ENCODE data around the gene SALL4. TPM values are rescaled to one million over a fixed set of nuclear protein-coding genes. Genes with fewer than 3 reads are reported as not detected.

Gene SALL4
- total and polyA plus RNA-seq, 2 experiments from 2014 or later, result 122 to 227 TPM

DNA sequence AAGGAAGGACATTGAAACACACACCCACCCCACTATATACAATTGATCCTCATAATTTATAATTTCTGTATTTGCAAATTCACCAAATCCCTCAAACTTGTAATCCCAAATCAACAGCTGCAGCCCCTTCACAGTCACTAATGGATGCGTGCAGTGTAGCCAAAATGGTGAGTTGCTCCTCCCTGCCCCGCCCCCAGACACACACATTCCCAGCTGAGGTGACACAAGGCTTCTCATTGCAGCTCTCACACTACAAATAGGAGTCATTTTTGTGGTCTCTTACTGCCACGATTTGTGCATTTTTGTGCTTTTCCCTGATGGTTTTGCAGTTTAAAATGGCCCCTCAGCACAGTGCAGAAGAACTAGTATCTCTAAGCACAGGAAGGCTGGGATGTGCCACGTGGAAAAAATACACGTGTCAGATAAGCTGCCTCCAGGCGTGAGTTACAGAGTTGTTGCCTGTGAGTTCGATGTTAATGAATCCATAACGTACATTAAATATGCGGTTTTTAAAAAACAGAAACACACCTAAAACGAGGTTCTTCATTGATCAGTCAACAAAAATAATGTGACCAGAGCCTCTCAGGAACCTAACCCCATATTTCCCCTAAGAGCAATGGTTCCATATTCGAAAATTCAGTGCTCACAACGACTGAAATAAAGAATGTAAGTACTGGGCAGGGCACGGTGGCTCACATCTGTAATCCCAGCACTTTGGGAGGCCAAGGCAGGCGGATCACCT, 42.4 kb downstream of the SALL4 start:
- Histone ChIP-seq H3K27me3 (ENCODE audit: insufficient read depth) (no peaks in the 10 kb centered on the region), H3K27ac (ENCODE audit: low read depth) (no peak overlapping the region), H3F3A (replicated peaks; ENCODE audit: low read depth) (no peaks in the 10 kb centered on the region), H3K36me3 (ENCODE audit: insufficient read depth) (no peaks in the 10 kb centered on the region), H3K9me2 (ENCODE audit: insufficient read depth) (no peaks in the 10 kb centered on the region), H2AFZ (no peak overlapping the region), H3K4me1 (ENCODE audit: insufficient read depth) (no peaks in the 10 kb centered on the region), H3K79me2 (replicated peaks; ENCODE audit: insufficient read depth) (no peaks in the 10 kb centered on the region), H3K4me2 (no peak overlapping the region), H3K4me3 (no peak overlapping the region), H4K20me1 (replicated peaks; ENCODE audit: insufficient read depth) (no peaks in the 10 kb centered on the region)
- Mint-ChIP-seq H3K27ac (no peak overlapping the region), H3K4me3 (no peak overlapping the region), H3K27me3 (ENCODE audit: insufficient read depth, low read depth, poor library complexity) (peaks cover 10% of the 10 kb centered on the region), H3K9me3 (peaks cover 5% of the 10 kb centered on the region; the same call in 1 of the 3 replicates), H3K4me1 (peaks cover 9% of the 10 kb centered on the region), H3K36me3 (ENCODE audit: low read depth) (peaks cover 13% of the 10 kb centered on the region; the same call in 2 of the 3 replicates)
- no peak for TF ChIP-seq ZNF114 (CRISPR knock-in tag; IDR thresholded peaks at IDR 0.05)
- TF ChIP-seq, protein P1, sequence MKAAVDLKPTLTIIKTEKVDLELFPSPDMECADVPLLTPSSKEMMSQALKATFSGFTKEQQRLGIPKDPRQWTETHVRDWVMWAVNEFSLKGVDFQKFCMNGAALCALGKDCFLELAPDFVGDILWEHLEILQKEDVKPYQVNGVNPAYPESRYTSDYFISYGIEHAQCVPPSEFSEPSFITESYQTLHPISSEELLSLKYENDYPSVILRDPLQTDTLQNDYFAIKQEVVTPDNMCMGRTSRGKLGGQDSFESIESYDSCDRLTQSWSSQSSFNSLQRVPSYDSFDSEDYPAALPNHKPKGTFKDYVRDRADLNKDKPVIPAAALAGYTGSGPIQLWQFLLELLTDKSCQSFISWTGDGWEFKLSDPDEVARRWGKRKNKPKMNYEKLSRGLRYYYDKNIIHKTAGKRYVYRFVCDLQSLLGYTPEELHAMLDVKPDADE (IDR thresholded peaks at IDR 0.05), result no peak
- TF ChIP-seq STAT1 (IDR thresholded peaks at IDR 0.05; ENCODE audit: unreplicated experiment), result no peak
- TF ChIP-seq JUNB (IDR thresholded peaks at IDR 0.05; ENCODE audit: unreplicated experiment), result no peak
- TF ChIP-seq EZH2phosphoT487 (IDR thresholded peaks at IDR 0.05; ENCODE audit: unreplicated experiment), result no peak
- TF ChIP-seq, protein P2, sequence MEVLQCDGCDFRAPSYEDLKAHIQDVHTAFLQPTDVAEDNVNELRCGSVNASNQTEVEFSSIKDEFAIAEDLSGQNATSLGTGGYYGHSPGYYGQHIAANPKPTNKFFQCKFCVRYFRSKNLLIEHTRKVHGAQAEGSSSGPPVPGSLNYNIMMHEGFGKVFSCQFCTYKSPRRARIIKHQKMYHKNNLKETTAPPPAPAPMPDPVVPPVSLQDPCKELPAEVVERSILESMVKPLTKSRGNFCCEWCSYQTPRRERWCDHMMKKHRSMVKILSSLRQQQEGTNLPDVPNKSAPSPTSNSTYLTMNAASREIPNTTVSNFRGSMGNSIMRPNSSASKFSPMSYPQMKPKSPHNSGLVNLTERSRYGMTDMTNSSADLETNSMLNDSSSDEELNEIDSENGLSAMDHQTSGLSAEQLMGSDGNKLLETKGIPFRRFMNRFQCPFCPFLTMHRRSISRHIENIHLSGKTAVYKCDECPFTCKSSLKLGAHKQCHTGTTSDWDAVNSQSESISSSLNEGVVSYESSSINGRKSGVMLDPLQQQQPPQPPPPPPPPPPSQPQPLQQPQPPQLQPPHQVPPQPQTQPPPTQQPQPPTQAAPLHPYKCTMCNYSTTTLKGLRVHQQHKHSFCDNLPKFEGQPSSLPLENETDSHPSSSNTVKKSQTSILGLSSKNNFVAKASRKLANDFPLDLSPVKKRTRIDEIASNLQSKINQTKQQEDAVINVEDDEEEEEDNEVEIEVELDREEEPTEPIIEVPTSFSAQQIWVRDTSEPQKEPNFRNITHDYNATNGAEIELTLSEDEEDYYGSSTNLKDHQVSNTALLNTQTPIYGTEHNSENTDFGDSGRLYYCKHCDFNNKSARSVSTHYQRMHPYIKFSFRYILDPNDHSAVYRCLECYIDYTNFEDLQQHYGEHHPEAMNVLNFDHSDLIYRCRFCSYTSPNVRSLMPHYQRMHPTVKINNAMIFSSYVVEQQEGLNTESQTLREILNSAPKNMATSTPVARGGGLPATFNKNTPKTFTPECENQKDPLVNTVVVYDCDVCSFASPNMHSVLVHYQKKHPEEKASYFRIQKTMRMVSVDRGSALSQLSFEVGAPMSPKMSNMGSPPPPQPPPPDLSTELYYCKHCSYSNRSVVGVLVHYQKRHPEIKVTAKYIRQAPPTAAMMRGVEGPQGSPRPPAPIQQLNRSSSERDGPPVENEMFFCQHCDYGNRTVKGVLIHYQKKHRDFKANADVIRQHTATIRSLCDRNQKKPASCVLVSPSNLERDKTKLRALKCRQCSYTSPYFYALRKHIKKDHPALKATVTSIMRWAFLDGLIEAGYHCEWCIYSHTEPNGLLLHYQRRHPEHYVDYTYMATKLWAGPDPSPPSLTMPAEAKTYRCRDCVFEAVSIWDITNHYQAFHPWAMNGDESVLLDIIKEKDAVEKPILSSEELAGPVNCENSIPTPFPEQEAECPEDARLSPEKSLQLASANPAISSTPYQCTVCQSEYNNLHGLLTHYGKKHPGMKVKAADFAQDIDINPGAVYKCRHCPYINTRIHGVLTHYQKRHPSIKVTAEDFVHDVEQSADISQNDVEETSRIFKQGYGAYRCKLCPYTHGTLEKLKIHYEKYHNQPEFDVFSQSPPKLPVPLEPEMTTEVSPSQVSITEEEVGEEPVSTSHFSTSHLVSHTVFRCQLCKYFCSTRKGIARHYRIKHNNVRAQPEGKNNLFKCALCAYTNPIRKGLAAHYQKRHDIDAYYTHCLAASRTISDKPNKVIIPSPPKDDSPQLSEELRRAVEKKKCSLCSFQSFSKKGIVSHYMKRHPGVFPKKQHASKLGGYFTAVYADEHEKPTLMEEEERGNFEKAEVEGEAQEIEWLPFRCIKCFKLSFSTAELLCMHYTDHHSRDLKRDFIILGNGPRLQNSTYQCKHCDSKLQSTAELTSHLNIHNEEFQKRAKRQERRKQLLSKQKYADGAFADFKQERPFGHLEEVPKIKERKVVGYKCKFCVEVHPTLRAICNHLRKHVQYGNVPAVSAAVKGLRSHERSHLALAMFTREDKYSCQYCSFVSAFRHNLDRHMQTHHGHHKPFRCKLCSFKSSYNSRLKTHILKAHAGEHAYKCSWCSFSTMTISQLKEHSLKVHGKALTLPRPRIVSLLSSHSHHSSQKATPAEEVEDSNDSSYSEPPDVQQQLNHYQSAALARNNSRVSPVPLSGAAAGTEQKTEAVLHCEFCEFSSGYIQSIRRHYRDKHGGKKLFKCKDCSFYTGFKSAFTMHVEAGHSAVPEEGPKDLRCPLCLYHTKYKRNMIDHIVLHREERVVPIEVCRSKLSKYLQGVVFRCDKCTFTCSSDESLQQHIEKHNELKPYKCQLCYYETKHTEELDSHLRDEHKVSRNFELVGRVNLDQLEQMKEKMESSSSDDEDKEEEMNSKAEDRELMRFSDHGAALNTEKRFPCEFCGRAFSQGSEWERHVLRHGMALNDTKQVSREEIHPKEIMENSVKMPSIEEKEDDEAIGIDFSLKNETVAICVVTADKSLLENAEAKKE (CRISPR knock-in tag; IDR thresholded peaks at IDR 0.05), result no peak
- TF ChIP-seq EZH2 (IDR thresholded peaks at IDR 0.05; ENCODE audit: low read depth, unreplicated experiment), result no peak
- TF ChIP-seq, protein P3, sequence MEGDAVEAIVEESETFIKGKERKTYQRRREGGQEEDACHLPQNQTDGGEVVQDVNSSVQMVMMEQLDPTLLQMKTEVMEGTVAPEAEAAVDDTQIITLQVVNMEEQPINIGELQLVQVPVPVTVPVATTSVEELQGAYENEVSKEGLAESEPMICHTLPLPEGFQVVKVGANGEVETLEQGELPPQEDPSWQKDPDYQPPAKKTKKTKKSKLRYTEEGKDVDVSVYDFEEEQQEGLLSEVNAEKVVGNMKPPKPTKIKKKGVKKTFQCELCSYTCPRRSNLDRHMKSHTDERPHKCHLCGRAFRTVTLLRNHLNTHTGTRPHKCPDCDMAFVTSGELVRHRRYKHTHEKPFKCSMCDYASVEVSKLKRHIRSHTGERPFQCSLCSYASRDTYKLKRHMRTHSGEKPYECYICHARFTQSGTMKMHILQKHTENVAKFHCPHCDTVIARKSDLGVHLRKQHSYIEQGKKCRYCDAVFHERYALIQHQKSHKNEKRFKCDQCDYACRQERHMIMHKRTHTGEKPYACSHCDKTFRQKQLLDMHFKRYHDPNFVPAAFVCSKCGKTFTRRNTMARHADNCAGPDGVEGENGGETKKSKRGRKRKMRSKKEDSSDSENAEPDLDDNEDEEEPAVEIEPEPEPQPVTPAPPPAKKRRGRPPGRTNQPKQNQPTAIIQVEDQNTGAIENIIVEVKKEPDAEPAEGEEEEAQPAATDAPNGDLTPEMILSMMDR (conservative IDR thresholded peaks at IDR 0.05; ENCODE audit: low read depth in 2 of 2), result no peak
- TF ChIP-seq ZNF331 (CRISPR knock-in tag; IDR thresholded peaks at IDR 0.05; ENCODE audit: low read depth), result no peak
- no peak for TF ChIP-seq NANOG (IDR thresholded peaks at IDR 0.05; ENCODE audit: borderline replicate concordance)
- TF ChIP-seq POLR2AphosphoS5 (IDR thresholded peaks at IDR 0.05; ENCODE audit: low read depth), result no peak
- TF ChIP-seq, protein P4, sequence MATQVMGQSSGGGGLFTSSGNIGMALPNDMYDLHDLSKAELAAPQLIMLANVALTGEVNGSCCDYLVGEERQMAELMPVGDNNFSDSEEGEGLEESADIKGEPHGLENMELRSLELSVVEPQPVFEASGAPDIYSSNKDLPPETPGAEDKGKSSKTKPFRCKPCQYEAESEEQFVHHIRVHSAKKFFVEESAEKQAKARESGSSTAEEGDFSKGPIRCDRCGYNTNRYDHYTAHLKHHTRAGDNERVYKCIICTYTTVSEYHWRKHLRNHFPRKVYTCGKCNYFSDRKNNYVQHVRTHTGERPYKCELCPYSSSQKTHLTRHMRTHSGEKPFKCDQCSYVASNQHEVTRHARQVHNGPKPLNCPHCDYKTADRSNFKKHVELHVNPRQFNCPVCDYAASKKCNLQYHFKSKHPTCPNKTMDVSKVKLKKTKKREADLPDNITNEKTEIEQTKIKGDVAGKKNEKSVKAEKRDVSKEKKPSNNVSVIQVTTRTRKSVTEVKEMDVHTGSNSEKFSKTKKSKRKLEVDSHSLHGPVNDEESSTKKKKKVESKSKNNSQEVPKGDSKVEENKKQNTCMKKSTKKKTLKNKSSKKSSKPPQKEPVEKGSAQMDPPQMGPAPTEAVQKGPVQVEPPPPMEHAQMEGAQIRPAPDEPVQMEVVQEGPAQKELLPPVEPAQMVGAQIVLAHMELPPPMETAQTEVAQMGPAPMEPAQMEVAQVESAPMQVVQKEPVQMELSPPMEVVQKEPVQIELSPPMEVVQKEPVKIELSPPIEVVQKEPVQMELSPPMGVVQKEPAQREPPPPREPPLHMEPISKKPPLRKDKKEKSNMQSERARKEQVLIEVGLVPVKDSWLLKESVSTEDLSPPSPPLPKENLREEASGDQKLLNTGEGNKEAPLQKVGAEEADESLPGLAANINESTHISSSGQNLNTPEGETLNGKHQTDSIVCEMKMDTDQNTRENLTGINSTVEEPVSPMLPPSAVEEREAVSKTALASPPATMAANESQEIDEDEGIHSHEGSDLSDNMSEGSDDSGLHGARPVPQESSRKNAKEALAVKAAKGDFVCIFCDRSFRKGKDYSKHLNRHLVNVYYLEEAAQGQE (IDR thresholded peaks at IDR 0.05; ENCODE audit: unreplicated experiment), result no peak
- TF ChIP-seq CREB1 (CRISPR knock-in tag; IDR thresholded peaks at IDR 0.05; ENCODE audit: low read depth), result no peak
- ATAC-seq, result no peak
- peak; percentile 23 for DNase-seq (ENCODE audit: low spot score)

All from GM23338 (cell line).